IPS-18a (cell line): ENCODE measurements around the gene TMEM270.
"Not testable (repeated sequence)": the region's sequence is repeated elsewhere in the genome, so short reads cannot be mapped to it uniquely, and the experiment has no call there.

ENCODE experiments used
- H3K27ac ChIP-seq: one replicate; pipeline ENCODE4 v1.5.1; 2013; ENCODE audit warnings: low read length
- H3K27me3 ChIP-seq: one replicate; pipeline ENCODE4 v1.6.1; 2013; ENCODE audit warnings: mild to moderate bottlenecking, low read length; ENCODE audit not compliant: control insufficient read depth, insufficient read depth
- H3K36me3 ChIP-seq: one replicate; pipeline ENCODE4 v1.6.1; 2013; ENCODE audit warnings: low read depth, low read length; ENCODE audit not compliant: control insufficient read depth
- H3K4me1 ChIP-seq: one replicate; pipeline ENCODE4 v1.6.1; 2013; ENCODE audit warnings: low read depth, low read length; ENCODE audit not compliant: control insufficient read depth
- H3K4me3 ChIP-seq: one replicate; pipeline ENCODE4 v1.5.1; 2013; ENCODE audit warnings: low read length
- H3K9ac ChIP-seq: one replicate; pipeline ENCODE4 v1.6.1; 2013; ENCODE audit warnings: mild to moderate bottlenecking, low read length, moderate library complexity
- H3K9me3 ChIP-seq: one replicate; pipeline ENCODE4 v1.6.1; 2013; ENCODE audit warnings: low read depth, low read length; ENCODE audit not compliant: control insufficient read depth

The TMEM270 gene

DNA sequence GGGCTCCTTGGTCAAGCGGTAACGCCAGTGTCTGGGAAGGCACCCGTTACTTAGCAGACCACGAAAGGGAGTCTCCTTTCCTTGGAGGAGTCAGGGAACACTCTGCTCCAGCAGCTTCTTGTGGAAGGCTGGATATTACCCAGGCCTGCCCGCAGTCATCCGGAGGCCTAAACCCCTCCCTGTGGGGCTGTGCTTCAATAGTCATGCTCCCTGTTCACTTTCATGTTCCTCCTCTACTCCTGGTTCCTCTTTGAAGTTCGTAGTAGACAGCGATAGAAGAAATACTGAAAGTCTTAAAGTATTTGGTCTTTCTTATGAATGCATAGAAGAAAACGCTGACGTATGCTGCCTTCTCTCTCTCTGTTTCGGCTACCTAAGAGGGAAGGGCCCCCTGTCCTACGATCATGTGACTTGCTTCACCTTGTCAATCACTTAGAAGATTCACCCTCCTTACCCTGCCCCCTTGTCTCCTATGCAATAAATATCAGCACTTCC is 15.2 kb upstream of the TMEM270 start:
- H3K36me3 ChIP-seq, H3K27ac ChIP-seq, H3K9me3 ChIP-seq, H3K9ac ChIP-seq, H3K27me3 ChIP-seq, H3K4me1 ChIP-seq, H3K4me3 ChIP-seq: not testable (repeated sequence)

DNA sequence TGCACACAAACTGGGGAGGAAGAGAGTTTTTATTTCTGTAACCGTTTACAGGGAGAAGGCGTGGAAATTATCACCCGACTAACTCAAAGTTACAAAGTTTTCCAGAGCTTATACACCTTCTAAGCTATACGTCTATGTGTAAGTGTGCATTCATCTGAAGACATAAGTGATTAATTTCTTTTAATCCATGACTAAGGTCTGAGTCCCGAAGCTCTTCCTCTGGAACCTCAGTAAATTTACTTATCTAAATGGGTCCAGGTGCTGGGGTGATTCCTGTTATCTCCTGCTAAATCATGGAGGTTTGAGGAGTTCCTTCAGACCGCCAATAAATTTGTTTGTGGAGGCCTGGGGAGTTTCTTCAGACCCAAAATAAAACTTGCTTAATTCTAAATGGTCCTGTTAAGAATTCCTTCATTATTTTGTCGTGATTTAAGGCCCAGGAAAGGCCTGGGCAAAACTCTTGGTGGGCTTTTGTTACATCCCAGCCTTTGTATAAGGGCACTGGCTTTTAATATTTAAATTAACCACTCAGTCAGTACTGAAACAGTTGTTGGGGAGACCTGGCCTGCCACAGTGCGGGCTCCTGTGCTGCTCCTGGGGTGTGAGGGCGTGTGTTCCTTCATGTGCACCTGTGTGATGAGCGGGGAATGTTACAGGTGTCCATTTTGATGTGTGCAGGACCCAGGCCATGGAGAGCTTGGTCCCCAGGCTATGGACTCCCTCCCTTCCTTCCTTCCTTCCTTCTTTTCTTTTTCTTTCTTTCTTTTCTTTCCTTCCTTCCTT is 12.8 kb upstream of the TMEM270 start:
- no peaks in the 10 kb centered on the region for H3K36me3 ChIP-seq
- H3K27ac ChIP-seq, result no peak overlapping the region
- H3K9me3 ChIP-seq, result no peaks in the 10 kb centered on the region
- H3K4me3 ChIP-seq, result no peak overlapping the region
- H3K4me1 ChIP-seq, result no peaks in the 10 kb centered on the region
- H3K27me3 ChIP-seq, result no peaks in the 10 kb centered on the region
- H3K9ac ChIP-seq, result no peak overlapping the region

DNA sequence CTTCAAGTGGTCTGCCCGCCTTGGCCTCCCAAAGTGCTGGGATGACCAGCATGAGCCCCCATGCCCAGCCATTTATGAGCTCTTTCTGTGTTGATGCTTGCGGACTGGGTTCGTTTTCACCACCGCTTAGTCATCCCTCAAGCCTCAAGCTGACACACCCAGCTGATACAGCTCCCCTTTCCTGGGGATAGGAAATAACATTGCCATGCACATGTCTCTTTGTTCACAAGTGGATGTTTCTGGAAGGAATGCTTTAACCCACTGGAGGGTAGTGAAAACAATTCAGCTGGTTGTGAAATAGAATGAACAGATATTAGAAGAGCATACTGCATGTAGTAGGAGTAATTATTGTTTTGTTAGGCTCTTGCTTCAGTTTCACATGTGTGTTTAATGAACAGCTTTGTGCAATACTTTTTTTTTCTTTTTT is 10.2 kb upstream of the TMEM270 start:
- Histone ChIP-seq H3K36me3 (no peaks in the 10 kb centered on the region), H3K4me3 (no peak overlapping the region), H3K27ac (no peak overlapping the region), H3K27me3 (peaks cover 10% of the 10 kb centered on the region), H3K9ac (no peak overlapping the region), H3K9me3 (no peaks in the 10 kb centered on the region), H3K4me1 (no peaks in the 10 kb centered on the region)

DNA sequence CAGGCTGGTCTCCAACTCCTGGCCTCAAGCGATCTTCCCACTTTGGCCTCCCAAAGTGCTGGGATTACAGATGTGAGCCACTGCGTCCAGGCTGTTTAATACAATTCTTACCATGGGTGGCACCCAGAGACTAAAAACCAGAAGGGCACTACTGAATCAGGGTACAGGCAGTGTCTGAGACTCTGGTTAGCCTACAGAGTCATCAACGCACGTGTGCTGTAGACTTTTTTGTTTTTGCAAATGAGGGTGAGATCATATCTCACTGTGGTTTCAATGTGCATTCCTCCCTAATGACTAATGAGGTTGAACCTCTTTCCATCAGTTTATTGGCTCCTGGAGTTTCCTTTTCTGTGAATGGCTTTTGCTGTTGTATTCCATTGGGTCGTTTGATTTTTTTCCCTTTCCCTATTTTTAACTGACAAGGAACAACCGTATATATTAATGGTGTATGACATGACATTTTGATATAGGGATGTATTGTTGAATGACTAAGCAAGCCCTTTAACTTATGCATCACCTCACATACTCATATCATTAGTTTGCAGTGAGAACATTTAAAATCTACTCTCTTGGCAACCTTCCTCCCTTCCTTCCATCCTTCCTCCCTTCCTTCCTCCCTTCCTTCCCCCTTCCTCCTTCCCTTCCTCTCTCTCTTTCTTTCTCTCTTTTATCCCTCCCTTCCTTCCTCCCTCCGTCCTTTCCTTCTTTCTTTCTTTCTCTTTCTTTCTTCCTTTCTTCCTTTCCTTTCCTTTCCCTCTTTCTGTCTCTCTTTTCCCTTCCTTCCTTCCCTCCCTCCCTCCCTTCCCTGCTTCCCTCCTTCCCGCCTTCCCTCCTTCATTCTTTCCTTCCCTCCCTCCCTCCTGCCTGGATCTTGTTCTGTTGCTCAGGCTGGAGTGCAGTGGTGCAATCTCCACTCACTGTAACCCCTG is 9.3 kb upstream of the TMEM270 start:
- Histone ChIP-seq H3K9me3 (no peaks in the 10 kb centered on the region), H3K27ac (no peak overlapping the region), H3K9ac (no peak overlapping the region), H3K4me3 (no peak overlapping the region), H3K27me3 (peaks cover 10% of the 10 kb centered on the region), H3K4me1 (no peaks in the 10 kb centered on the region), H3K36me3 (no peaks in the 10 kb centered on the region)

DNA sequence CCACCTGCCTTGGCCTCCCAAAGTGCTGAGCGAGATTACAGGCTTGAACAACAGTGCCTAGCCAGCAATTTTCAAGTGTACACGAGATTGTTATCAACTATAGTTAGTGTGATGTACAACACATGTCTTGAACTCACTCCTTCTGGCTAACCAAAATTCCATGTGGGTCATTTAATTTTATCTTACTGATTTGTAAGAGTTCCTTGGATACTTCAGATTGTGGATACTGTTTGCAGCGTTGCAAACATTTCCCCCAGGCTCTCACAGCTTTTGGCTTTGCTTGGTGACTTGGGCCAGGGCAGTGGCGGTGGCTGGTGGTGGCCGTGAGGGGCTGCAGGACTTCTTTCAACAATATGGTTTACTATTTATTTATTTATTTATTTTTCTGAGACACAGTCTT is 8.5 kb upstream of the TMEM270 start:
- Histone ChIP-seq H3K4me1 (no peaks in the 10 kb centered on the region), H3K27me3 (peaks cover 10% of the 10 kb centered on the region), H3K36me3 (no peaks in the 10 kb centered on the region), H3K9ac (no peak overlapping the region), H3K9me3 (no peaks in the 10 kb centered on the region), H3K27ac (no peak overlapping the region), H3K4me3 (no peak overlapping the region)

DNA sequence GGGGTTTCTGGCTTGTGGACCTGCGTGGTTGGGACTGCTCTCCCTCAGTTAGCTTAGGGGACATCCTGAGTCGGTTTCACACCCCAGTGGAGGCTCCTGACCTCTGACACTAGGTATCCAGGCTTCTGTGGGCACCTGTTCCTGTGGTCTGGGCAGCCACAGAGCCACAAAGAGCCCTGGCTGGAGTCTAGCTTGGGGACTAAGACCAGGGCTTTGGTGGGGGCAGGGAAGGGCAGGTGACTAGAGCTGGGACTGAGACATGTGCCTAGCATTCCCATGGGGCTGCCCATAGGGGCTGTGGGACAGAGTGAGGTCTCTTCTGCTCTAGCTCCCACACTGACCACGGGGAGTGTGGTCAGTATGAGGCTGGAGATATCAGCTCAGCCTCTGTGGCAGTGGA is 4.0 kb upstream of the TMEM270 start:
- Histone ChIP-seq H3K36me3 (no peaks in the 10 kb centered on the region), H3K4me1 (no peaks in the 10 kb centered on the region), H3K4me3 (no peak overlapping the region), H3K27ac (no peak overlapping the region), H3K9me3 (no peaks in the 10 kb centered on the region), H3K27me3 (peaks cover 10% of the 10 kb centered on the region), H3K9ac (no peak overlapping the region)

- Histone ChIP-seq H3K9me3 (no peaks in the 10 kb centered on the region), H3K36me3 (no peaks in the 10 kb centered on the region), H3K4me3 (no peak overlapping the region), H3K27me3 (peaks cover 10% of the 10 kb centered on the region), H3K4me1 (no peaks in the 10 kb centered on the region), H3K9ac (no peak overlapping the region), H3K27ac (no peak overlapping the region)
Measured at GRCh38 chr7:73858807-73859206, 2.2 kb upstream of the TMEM270 start.

GRCh38 chr7:73861305-73861704 is 346 bp downstream of the TMEM270 start:
- H3K36me3 ChIP-seq, result no peaks in the 10 kb centered on the region
- H3K4me1 ChIP-seq, result no peaks in the 10 kb centered on the region
- no peak overlapping the region for H3K27ac ChIP-seq
- H3K9me3 ChIP-seq, result no peaks in the 10 kb centered on the region
- H3K27me3 ChIP-seq, result no peaks in the 10 kb centered on the region
- H3K9ac ChIP-seq, result no peak overlapping the region
- no peak overlapping the region for H3K4me3 ChIP-seq

DNA sequence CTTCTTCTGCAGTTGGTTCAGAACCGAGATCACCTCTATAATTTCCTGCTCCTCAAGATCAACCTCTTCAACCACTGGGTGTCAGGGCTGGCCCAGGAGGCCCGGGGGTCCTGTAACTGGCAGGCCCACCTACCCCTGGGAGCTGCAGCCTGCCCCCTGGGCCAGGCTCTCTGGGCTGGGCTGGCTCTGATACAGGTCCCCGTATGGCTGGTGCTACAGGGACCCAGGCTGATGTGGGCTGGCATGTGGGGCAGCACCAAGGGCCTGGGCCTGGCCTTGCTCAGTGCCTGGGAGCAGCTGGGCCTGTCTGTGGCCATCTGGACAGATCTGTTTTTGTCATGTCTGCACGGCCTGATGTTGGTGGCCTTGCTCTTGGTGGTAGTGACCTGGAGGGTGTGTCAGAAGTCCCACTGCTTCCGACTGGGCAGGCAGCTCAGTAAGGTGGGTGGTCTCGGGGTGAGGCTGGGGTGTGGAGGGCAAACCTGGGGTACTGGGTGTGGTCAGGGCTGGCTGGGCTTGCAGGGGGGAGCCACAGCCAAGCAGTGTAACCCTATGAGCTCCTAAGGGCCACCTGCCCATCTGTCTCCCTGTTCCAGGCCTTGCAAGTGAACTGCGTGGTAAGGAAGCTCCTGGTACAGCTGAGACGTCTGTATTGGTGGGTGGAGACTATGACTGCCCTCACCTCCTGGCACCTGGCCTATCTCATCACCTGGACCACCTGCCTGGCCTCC is 4.2 kb downstream of the TMEM270 start:
- H3K9ac ChIP-seq, result no peak overlapping the region
- H3K4me3 ChIP-seq, result no peak overlapping the region

DNA sequence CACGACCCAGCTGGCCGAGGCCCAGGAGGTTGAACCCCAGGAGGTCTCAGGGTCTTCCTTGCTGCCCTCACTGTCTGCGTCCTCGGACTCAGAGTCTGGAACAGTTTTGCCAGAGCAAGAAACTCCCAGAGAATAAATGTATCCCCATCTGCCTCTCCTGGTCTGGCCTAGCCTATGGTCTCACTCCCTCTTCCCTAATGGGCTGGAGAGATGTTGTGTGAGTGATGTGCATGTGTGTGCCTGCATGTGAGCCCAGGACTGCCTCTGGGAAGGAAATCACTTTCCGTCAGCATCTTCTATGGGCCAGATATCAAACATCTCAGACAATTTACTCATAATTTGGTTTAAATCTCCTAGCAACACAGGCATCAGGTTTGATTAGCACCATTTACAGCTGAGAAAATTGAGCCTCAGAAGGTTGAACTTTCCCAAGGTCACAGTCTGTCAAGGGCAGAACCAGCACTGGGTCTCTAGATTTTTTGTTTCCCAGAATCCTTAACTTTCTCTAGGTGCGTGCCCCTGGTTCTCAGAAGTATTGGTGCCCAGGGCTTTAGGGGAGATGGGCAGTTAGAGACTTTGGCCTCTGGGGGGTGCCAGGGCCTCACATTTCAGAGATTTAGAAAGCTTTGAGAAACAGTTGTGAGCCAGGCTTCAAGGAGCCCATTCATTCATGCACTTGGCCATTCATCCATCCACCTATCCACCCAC is 4.9 kb downstream of the TMEM270 start:
- Histone ChIP-seq H3K4me3 (no peak overlapping the region), H3K9me3 (no peaks in the 10 kb centered on the region), H3K27ac (no peak overlapping the region), H3K4me1 (peaks cover 10% of the 10 kb centered on the region), H3K9ac (no peak overlapping the region), H3K27me3 (no peaks in the 10 kb centered on the region), H3K36me3 (no peaks in the 10 kb centered on the region)

More for the DNA sequence above, 4.2 kb downstream of the TMEM270 start:
- peaks cover 9% of the 10 kb centered on the region for H3K4me1 ChIP-seq
- no peaks in the 10 kb centered on the region for H3K27me3 ChIP-seq
- no peak overlapping the region for H3K27ac ChIP-seq
- H3K9me3 ChIP-seq, result no peaks in the 10 kb centered on the region
- no peaks in the 10 kb centered on the region for H3K36me3 ChIP-seq

DNA sequence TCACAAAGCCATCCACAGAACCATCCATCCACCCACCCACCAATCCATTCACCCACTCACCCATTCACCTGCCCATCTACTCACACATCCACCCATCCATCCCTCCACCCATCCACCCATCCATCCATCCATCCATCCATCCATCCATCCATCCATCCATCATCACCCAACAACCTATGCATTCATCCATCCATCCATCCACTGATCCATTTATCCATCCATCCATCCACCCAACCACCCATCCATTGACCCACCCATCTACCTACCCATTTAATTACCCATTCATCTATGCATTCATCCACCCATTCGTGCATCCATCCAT is 5.4 kb downstream of the TMEM270 start:
- no peaks in the 10 kb centered on the region for H3K27me3 ChIP-seq
- no peak overlapping the region for H3K4me3 ChIP-seq
- H3K36me3 ChIP-seq, result no peaks in the 10 kb centered on the region
- H3K9ac ChIP-seq, result no peak overlapping the region
- H3K9me3 ChIP-seq, result no peaks in the 10 kb centered on the region
- H3K27ac ChIP-seq, result no peak overlapping the region
- peaks cover 10% of the 10 kb centered on the region for H3K4me1 ChIP-seq
